NCI-H2227 (cell line): Measurements from ENCODE around the gene TTC4.

Experiments
- DNase-seq: peaks from one replicate; lab custom pipeline; 2025; ENCODE audit not compliant: unreplicated experiment; lab: John Stamatoyannopoulos, UW

TTC4 gene

GRCh38 chr1:54701996-54702395 is 13.7 kb upstream of the TTC4 start:
- no peak for DNase-seq

GRCh38 chr1:54703471-54703870 is 12.2 kb upstream of the TTC4 start:
- DNase-seq, result no peak

GRCh38 chr1:54705153-54705552 is 10.5 kb upstream of the TTC4 start:
- DNase-seq, result no peak

- DNase-seq, result no peak
Observed at GRCh38 chr1:54706419-54706818, 9.2 kb upstream of the TTC4 start.

- DNase-seq, result no peak
Observed at GRCh38 chr1:54708385-54708784, 7.3 kb upstream of the TTC4 start.

DNA sequence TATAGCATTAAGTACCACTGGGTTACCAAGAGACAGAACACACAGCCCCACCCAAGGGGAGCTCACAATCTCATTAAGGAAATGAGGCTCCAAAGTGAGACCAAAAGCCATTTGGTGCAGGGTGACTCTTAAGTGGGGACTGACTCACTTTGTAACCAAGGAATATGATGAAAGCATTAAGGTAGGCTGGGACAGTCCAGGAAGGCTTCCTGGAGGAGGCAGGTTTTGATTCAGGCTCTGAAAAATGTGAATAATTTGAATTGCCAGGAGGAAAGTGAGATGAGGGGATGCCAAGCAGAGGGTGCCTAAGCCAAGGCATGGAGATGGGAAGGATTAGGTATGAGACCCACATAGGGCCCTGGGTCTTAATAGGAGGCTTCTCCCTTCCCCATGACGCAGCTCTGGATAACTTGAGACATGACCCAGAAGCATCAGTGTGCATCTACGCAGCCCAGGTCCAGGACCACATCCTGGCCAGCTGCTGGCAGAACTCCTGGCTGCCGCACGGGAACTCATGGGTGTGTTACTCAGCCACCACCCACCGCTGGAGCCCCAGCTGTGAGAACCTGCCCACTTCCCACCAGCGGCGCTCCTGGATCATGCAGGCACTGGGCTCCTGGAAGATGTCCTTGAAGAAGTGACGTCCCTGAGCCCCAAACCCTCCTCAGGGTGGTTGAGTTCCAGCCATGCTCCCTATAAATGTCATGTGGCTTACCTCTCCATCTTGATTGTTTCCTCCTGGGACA is 5.9 kb upstream of the TTC4 start:
- DNase-seq, result no peak

DNA sequence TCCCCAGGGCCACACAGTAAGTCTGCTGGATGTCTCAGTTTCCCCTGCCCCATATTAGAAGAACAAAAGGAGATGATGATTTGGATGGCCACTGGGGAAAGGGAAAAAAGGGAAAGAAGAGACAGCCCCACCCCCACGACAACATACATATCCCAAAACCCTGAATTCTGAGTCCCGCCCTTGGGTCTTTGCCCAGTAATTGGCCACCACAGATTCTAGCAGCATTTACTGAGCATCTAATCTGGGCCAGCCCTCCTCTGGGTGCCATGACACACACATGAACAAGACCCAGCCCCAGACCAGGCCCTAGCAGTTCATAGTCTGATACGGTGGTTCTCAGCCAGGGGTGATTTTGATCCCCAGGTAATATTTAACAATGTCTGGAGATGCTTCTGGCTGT is 5.2 kb upstream of the TTC4 start:
- DNase-seq, result no peak

GRCh38 chr1:54710841-54711240 is 4.8 kb upstream of the TTC4 start:
- no peak for DNase-seq

DNA sequence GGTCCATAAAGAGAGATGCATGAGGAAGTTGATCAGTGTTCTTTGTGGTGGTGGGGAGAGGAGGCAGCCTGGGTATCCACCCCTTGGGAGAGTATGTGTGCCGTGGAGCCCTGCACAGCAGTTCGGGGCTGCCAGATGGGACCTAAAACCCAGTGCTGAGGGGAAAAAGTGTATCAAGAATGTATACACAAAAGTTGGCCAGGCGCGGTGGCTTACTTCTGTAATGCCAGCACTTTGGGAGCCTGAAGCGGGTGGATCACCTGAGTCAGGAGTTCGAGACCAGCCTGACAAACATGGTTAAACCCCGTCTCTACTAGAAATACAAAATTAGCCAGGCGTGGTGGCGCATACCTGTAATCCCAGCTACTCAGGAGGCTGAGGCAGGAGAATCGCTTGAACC is 4.1 kb upstream of the TTC4 start:
- no peak for DNase-seq

DNA sequence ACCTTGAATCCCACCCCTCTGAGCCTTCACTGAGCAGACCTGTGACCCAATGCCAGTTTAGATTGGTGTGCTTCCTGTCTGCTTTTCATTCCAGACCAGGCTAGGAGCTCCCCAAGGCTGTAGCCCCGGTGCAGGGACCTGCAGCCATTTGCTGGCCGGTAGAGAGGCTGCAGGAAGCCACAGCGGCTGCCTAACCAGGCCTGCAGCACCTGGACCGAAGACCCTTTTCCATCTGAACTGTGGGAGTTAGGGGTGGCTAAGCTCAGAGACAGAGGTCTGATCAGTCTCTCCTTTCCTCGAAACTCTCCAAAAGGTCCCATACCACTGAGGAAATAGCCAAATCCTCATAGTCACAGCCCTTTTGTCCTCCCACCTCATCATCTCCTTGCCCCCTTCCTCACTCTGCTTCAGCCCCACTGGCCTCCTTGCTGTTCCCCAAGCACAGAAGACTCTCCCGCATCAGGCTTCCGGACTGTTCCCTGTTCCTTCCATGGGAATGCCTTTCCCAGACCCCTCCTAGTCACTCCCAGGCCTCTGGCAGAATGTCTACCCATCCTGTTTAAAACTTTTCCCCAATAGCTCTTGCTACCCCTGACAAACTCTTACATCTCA is 674 bp upstream of the TTC4 start:
- DNase-seq, result no peak

DNA sequence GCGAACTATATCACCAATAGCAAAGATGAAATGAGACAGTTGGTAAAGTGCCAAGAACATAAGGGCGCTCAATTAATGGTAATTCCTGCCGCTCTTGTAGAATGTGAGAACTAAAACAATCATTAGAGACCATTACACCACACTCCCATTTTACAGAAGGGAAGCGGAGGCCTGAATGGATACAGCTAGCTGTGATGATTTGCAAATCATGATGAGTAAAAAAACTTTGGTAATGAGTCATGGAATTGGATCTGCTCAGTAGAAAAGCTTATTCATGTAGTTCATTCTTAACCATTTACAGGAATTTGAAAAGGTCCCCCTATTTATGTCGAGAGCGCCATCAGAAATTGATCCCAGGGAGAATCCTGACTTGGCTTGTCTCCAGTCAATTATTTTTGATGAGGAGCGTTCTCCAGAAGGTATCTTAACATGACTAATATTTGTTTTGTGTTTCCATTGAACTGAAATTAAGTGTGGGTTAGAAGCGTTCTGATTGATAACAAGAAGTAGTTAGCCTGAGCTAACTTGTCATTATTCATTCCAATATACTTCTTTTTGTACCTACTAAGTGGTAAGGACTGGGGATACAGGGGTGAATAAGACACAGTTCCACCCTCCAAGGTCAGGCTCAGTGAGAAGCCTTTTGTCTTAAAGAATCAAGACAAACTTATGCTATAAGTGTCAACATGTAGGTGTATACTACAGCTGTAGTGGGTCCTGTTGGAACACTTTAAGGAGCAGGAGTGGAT is 812 bp downstream of the TTC4 start:
- DNase-seq, result no peak

DNA sequence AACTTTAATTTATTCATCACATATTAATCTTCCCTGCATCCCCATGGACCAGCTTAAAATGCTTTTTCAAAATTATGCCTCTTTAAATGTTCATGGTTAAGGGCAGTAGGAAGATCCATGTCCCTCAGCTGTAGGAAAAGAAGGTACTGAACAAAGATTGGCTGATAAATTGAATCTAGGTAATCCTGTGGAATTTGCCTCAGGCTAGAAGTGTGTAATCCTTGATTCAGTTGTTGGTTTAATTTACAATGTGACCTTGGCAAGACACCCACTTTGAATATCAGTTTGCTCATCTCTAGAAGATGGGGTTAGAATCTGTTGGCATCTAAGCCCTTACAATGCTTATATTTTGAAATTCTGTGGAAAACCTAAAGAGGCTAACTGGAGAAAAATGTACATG is 6.1 kb downstream of the TTC4 start:
- DNase-seq, result no peak

DNA sequence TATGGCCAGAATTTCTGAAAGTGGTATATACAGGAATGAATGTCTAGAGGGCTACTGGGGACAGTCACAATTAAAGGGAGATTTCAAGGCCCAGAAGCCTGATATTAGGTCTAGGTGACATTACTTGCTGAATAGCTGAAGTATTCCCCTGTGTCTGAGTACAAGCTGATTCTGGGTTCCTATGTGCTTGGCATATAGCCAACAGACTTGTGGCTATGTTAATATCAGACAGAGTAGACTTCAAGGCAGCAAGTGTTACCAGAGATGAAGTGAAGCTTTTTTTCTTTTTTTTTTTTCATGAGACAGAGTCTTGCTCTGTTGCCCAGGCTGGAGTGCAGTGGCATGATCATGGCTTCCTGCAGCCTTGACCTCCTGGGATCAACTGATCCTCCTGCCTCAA is 8.3 kb downstream of the TTC4 start:
- DNase-seq, result no peak

DNA sequence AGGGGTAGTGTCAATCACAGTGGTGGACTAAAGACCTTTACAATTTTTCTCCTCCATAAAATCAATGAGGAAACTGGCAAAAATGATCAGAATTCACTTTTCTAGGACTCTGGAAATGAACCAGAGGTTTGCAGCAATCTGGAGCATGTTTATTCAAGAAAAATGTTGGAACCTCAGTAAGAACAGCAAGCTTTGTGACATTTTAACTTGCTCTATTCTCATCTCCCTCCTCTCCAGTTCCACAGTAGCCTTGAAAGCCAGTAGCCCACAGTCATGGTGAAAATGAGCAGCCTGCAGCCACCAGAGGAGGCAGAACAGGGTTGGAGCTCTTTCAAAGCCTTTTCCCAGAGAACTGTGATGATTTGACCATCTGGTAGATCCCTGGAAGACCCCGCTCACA is 9.1 kb downstream of the TTC4 start:
- DNase-seq, result no peak

DNA sequence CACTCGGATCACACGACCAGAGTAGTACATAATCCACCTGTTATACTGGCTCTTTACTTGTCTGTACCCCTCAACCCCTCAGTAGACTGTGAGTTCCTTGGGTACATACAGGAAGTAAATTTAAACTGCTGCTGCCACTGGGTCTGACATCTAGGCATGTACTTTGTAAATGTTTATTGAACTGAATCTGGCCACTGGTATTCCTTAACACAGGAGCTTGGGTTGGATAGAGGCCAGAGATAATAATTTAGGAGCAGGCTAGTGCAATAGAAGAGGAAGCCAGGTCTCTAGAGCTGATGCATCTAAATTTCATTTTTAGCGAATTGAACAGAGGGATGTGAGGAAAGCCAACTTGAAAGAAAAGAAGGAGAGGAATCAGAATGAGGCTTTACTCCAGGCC is 12.4 kb downstream of the TTC4 start:
- no peak for DNase-seq

- DNase-seq, result no peak
Observed at GRCh38 chr1:54736685-54737084, 21.0 kb downstream of the TTC4 start.

- no peak for DNase-seq
Observed at GRCh38 chr1:54738244-54738643, 22.6 kb downstream of the TTC4 start.

GRCh38 chr1:54741531-54741930 is 25.9 kb downstream of the TTC4 start:
- no peak for DNase-seq

DNA sequence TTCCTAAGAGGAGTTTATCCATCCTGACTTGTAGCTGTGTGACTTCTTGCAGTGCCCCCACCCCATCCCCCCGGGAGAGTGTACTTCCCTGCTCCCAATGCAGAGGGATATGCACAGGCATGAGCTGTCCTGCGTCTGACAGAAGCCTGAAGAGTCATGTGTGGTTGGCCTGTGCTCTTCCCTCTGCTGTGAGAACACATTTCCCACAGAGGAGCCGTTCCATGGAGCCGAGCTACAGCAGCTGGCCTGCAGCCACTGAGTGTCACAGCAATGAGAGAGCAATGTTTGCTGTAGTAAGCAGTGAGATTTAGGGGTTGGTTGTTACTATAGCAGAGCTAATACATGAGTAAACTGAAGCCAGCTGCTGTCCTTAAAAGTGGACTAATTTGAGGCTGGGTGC is 26.6 kb downstream of the TTC4 start:
- DNase-seq, result no peak

DNA sequence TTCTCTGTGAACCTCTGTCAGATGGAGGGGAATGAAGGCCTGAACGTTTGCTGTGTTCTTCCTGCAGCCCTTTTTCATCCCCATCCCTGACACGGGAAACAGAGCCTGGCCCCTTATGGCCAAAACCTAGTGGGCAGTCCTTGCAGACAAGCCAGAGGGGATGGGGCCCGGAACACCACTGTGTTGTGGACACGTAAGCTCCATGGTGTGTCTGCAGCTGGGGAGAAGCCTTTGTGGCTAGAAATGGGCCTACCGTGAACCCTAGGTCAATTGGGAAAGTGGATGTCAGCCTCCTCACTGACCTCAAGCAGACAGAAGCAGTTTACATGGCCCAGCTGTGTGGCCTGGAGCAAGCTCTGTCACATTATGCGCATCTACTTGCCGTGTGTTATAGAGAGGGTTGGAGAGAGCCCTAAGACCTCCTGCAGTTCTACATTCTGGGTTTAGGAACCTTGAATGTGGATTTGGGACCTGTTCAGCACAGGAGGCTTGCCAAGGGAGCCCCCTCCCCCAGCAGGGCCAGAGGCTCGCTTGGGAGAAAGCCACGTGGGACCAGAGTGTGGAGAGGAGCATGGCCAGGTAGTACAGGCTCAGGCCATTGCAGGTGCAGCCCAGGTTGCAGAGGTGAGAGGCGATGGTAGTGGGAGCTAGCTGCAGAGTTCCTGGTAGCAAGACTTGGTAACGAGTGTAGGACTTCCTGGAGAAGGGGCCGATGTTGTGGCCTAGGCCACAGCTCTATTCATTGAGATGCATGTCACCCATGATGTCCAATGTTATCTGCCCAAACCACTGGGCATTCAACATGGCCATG is 28.0 kb downstream of the TTC4 start:
- no peak for DNase-seq

DNA sequence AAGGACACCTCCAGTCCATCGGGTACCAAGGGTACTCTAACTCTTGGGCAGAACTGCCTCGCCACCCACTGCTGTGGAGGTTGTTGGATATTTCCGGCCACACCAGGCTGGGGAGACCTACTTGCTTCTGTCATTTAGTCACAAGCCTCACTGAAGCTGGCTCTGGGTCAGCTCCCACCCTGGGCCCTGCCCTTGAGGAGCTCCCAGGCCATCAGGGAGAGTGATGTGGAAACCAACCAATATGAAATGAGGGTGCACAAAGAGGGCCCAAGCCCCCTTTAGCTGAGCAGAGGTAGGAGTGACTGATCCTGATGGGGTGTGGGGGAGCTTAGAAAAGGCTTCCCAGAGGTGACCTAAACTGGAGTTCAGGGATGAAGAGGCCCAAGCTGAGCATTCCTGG is 29.0 kb downstream of the TTC4 start:
- no peak for DNase-seq

- no peak for DNase-seq
Observed at GRCh38 chr1:54745274-54745673, 29.6 kb downstream of the TTC4 start.
